Common myeloid progenitor, CD34-positive (primary cell): ENCODE data around the gene NUP153.
A peak's percentile ranks its signal among the peaks of the same experiment; 100 is the strongest.

ENCODE experiments used
- CTCF ChIA-PET: fragments of 350-600 bp; sonication (Branson Sonifier 250); formaldehyde crosslinking; loops from one replicate; lab custom pipeline; 2021; ENCODE audit warnings: antibody characterized with exemption; lab: Charles Lee
- POLR2A ChIA-PET: fragments of 350-600 bp; sonication (Branson Sonifier 250); formaldehyde crosslinking; loops from one replicate; lab custom pipeline; 2021; ENCODE audit warnings: antibody characterized with exemption; lab: Charles Lee
- DNase-seq, 3 donors: peaks; one replicate each; pipeline versions ENCODE4 v3.0.0 to v3.0.0-alpha.2; 2013
- H3K27ac ChIP-seq, 2 experiments: 1 replicate in 1 of 2; 2 replicates in 1 of 2; pipeline ENCODE4 v1.7.0; 2013; ENCODE audit warnings: inconsistent platforms in 2 of 2, low read length in 2 of 2, mild to moderate bottlenecking in 2 of 2, low read depth in 1 of 2, moderate library complexity in 1 of 2; ENCODE audit not compliant: severe bottlenecking in 2 of 2, insufficient read depth in 1 of 2, poor library complexity in 1 of 2
- H3K27me3 ChIP-seq, 5 experiments: replicated peaks in 2 of 5; 1 replicate in 3 of 5; 2 replicates in 2 of 5; pipeline versions ENCODE4 v1.6.1 to v1.7.0; 2013; ENCODE audit warnings: low read length in 4 of 5, mild to moderate bottlenecking in 2 of 5, moderate library complexity in 2 of 5, inconsistent platforms in 1 of 5; ENCODE audit not compliant: insufficient read depth in 5 of 5, control insufficient read depth in 4 of 5
- H3K36me3 ChIP-seq, 4 experiments: 1 replicate in 2 of 4; 2 replicates in 2 of 4; pipeline versions ENCODE4 v1.6.1 to v1.7.0; 2013; ENCODE audit warnings: low read length in 3 of 4, control low read depth in 1 of 4, mild to moderate bottlenecking in 1 of 4; ENCODE audit not compliant: control insufficient read depth in 4 of 4, insufficient read depth in 4 of 4
- H3K4me1 ChIP-seq, 4 experiments: 1 replicate in 3 of 4; 2 replicates in 1 of 4; pipeline versions ENCODE4 v1.6.1 to v1.7.1; 2013; ENCODE audit warnings: low read length in 3 of 4, mild to moderate bottlenecking in 3 of 4, control low read depth in 1 of 4, inconsistent platforms in 1 of 4, moderate library complexity in 1 of 4; ENCODE audit not compliant: control insufficient read depth in 4 of 4, insufficient read depth in 4 of 4; ENCODE audit errors: control extremely low read depth in 1 of 4
- H3K4me3 ChIP-seq, 7 experiments: 1 replicate in 4 of 7; 2 replicates in 3 of 7; pipeline versions ENCODE4 v1.5.1 to v1.7.0; 2013; ENCODE audit warnings: mild to moderate bottlenecking in 7 of 7, low read length in 6 of 7, moderate library complexity in 6 of 7, inconsistent platforms in 2 of 7, low read depth in 2 of 7, control low read depth in 1 of 7; ENCODE audit not compliant: insufficient read depth in 4 of 7, control insufficient read depth in 1 of 7; ENCODE audit errors: extremely low read depth in 1 of 7
- H3K9me3 ChIP-seq, 5 experiments: 1 replicate in 4 of 5; 2 replicates in 1 of 5; pipeline versions ENCODE4 v1.6.1 to v1.7.1; 2013; ENCODE audit warnings: low read length in 4 of 5, mild to moderate bottlenecking in 2 of 5, inconsistent platforms in 1 of 5, low read depth in 1 of 5, moderate library complexity in 1 of 5; ENCODE audit not compliant: control insufficient read depth in 4 of 5, insufficient read depth in 2 of 5; ENCODE audit errors: control extremely low read depth in 1 of 5
- WGBS: methylation state at CpG from one replicate; pipeline ENCODE4 v1.1.5; 2013; ENCODE audit not compliant: insufficient coverage; 5-methylcytosine and 5-hydroxymethylcytosine counted together

The NUP153 gene

GRCh38 chr6:17622144-17622543 lies 84.6 kb downstream of the NUP153 start:
- Histone ChIP-seq H3K4me1 (peaks cover 7 to 14% (median 11%) of the 10 kb centered on the region in 4 experiments), H3K27me3 (no peaks in the 10 kb centered on the region), H3K27ac (no peak overlapping the region), H3K9me3 (no peaks in the 10 kb centered on the region), H3K4me3 (no peak overlapping the region), H3K36me3 (peaks cover 26 to 70% (median 49%) of the 10 kb centered on the region in 4 experiments)
- ChIA-PET POLR2A (no interaction called here), CTCF (interaction anchor here (1.5 to 2.8 kb wide), 2 partner anchors 12 to 20 kb away, joined by 3 to 17 read pairs; partner anchors contain the start of gene FAM8A1)
- peak in 1 of 3 donors; percentile 22 for DNase-seq
- WGBS = 100% methylated on average over 3 of the region's 5 CpGs

- no CpG with 5 or more reads among the region's 2 CpGs for WGBS
- DNase-seq = peak; percentile 18 to 73 (median 58)
- H3K9me3 ChIP-seq = no peaks in the 10 kb centered on the region
- peak overlapping the region in 1 of 7 experiments; percentile 5 for H3K4me3 ChIP-seq
- H3K27ac ChIP-seq = peak overlapping the region; percentile 1 to 19
- H3K27me3 ChIP-seq = no peaks in the 10 kb centered on the region
- ChIA-PET CTCF (interaction anchor here (0.7 to 2.8 kb wide), 6 partner anchors 10 to 36 kb away, joined by 3 to 17 read pairs (median 4); partner anchors contain the start of gene FAM8A1), POLR2A (no interaction called here)
- H3K4me1 ChIP-seq = peaks cover 7 to 14% (median 11%) of the 10 kb centered on the region in 4 experiments
- H3K36me3 ChIP-seq = peaks cover 22 to 69% (median 49%) of the 10 kb centered on the region in 4 experiments
These were observed 85.7 kb downstream of the NUP153 start for GRCh38 chr6:17621003-17621402.

GRCh38 chr6:17615794-17616193 lies 90.9 kb downstream of the NUP153 start:
- no peak for DNase-seq
- Histone ChIP-seq H3K4me3 (no peak overlapping the region), H3K9me3 (no peaks in the 10 kb centered on the region), H3K36me3 (peaks cover 25 to 52% (median 34%) of the 10 kb centered on the region in 4 experiments), H3K4me1 (peaks cover under 1 to 5% (median 3%) of the 10 kb centered on the region in 4 experiments), H3K27me3 (no peaks in the 10 kb centered on the region), H3K27ac (no peak overlapping the region)
- ChIA-PET POLR2A (no interaction called here), CTCF (no interaction called here)
- 93% methylated on average over 3 of the region's 4 CpGs for WGBS

GRCh38 chr6:17612048-17612447 lies 94.7 kb downstream of the NUP153 start:
- peaks cover 20 to 40% (median 33%) of the 10 kb centered on the region in 4 experiments for H3K36me3 ChIP-seq
- H3K4me1 ChIP-seq = no peaks in the 10 kb centered on the region
- ChIA-PET CTCF (interaction anchor here (1.4 to 2.8 kb wide), 3 partner anchors 9 to 22 kb away, joined by 3 to 9 read pairs (median 4); partner anchors contain the start of gene FAM8A1), POLR2A (interaction anchor here (0.6 to 0.8 kb wide), 2 partner anchors 11 to 55 kb away, joined by 3 read pairs; no protein-coding TSS in a partner anchor)
- WGBS = 96% methylated on average over 3 of the region's 4 CpGs
- H3K27me3 ChIP-seq = no peaks in the 10 kb centered on the region
- no peak for DNase-seq
- H3K9me3 ChIP-seq = no peaks in the 10 kb centered on the region
- peak overlapping the region in 1 of 2 experiments; percentile 0 for H3K27ac ChIP-seq
- H3K4me3 ChIP-seq = no peak overlapping the region

DNA sequence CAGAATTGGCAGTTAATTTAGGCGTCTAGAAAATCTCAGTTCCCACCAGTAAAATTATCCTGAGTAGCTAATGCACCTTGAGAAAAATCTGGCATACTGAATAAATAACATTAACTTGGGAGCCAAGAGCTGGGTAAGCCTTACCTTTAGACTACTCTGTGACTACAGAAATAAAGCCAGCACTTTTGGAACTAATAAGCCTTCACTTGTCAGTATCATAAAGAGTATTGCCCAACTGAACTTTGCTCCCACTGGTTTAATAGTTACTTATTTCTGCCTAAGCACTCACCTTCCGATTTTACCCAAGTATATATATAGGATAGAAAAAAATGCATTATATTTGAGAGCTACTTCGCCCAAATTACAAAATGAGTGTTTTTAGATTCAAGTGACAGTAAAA lies 95.9 kb downstream of the NUP153 start:
- H3K27ac ChIP-seq = no peak overlapping the region
- no peak for DNase-seq
- POLR2A ChIA-PET = no interaction called here
- H3K4me3 ChIP-seq = no peak overlapping the region
- CTCF ChIA-PET = interaction anchor here (0.6 to 2.8 kb wide), 4 partner anchors 8 to 10 kb away, joined by 3 to 9 read pairs (median 3); partner anchors contain the start of gene FAM8A1
- H3K9me3 ChIP-seq = no peaks in the 10 kb centered on the region
- H3K36me3 ChIP-seq = peaks cover 17 to 36% (median 31%) of the 10 kb centered on the region in 4 experiments
- no peaks in the 10 kb centered on the region for H3K27me3 ChIP-seq
- WGBS = 100% methylated on average over 2 of the region's 3 CpGs
- H3K4me1 ChIP-seq = no peaks in the 10 kb centered on the region

- ChIA-PET CTCF (interaction anchor here (0.9 kb wide), 1 partner anchor 17 kb away, joined by 3 read pairs; no protein-coding TSS in a partner anchor), POLR2A (no interaction called here)
- no peaks in the 10 kb centered on the region for H3K9me3 ChIP-seq
- H3K27ac ChIP-seq = no peak overlapping the region
- WGBS = 96% methylated on average over 3 of the region's 4 CpGs
- peaks cover 13 to 43% (median 20%) of the 10 kb centered on the region in 4 experiments for H3K36me3 ChIP-seq
- peaks cover 3 to 6% (median 6%) of the 10 kb centered on the region in 4 experiments for H3K4me1 ChIP-seq
- DNase-seq = no peak
- no peak overlapping the region for H3K4me3 ChIP-seq
- H3K27me3 ChIP-seq = no peaks in the 10 kb centered on the region
These were observed 100.1 kb downstream of the NUP153 start for GRCh38 chr6:17606606-17607005.

- Histone ChIP-seq H3K4me1 (peaks cover 9 to 24% (median 18%) of the 10 kb centered on the region in 4 experiments), H3K27ac (no peak overlapping the region), H3K36me3 (peaks cover 9 to 29% (median 13%) of the 10 kb centered on the region in 4 experiments), H3K4me3 (no peak overlapping the region), H3K27me3 (no peaks in the 10 kb centered on the region), H3K9me3 (no peaks in the 10 kb centered on the region)
- POLR2A ChIA-PET = no interaction called here
- CTCF ChIA-PET = interaction anchor here (1.2 to 4.3 kb wide), 4 partner anchors 9 to 33 kb away, joined by 3 to 17 read pairs (median 4); no protein-coding TSS in a partner anchor
- no peak for DNase-seq
- WGBS = no CpG with 5 or more reads among the region's 1 CpG
These were observed 103.8 kb downstream of the NUP153 start for GRCh38 chr6:17602888-17603287.
